Spleen (tissue), 11 donors: ENCODE results near the gene ADRA2A. TPM values are rescaled to one million over a fixed set of nuclear protein-coding genes. Genes with fewer than 3 reads are reported as not detected.
A peak's percentile ranks its signal among the peaks of the same experiment; 100 is the strongest.

Experiments
- DNase-seq: peaks from one replicate; pipeline ENCODE4 v3.0.0-alpha.2; 2020
- H3K27ac ChIP-seq, 8 donors: fragments of 200-600 bp; sonication (generic) in 7 of 8; 1 replicate in 4 of 8; 2 replicates in 4 of 8; pipeline versions ENCODE4 v1.5.0 to v1.8.0; 2016 to 2021; ENCODE audit warnings: inconsistent platforms in 4 of 8, mild to moderate bottlenecking in 4 of 8, moderate library complexity in 1 of 8
- H3K27me3 ChIP-seq, 7 donors: fragments of 200-600 bp; sonication (generic) in 6 of 7; replicated peaks in 1 of 7; 1 replicate in 4 of 7; 2 replicates in 3 of 7; pipeline versions ENCODE4 v1.5.0 to v1.8.0; 2016 to 2021; ENCODE audit warnings: inconsistent platforms in 3 of 7, mild to moderate bottlenecking in 1 of 7
- H3K36me3 ChIP-seq, 6 donors: fragments of 200-600 bp; sonication (generic) in 5 of 6; 1 replicate in 4 of 6; 2 replicates in 2 of 6; pipeline versions ENCODE4 v1.5.0 to v1.8.0; 2016 to 2021; ENCODE audit warnings: inconsistent platforms in 2 of 6
- H3K4me1 ChIP-seq, 6 donors: fragments of 200-600 bp; sonication (generic) in 5 of 6; 1 replicate in 3 of 6; 2 replicates in 3 of 6; pipeline versions ENCODE4 v1.5.0 to v1.8.0; 2016 to 2021; ENCODE audit warnings: inconsistent platforms in 3 of 6
- H3K4me3 ChIP-seq, 8 donors: fragments of 200-600 bp; sonication (generic) in 7 of 8; 1 replicate in 4 of 8; 2 replicates in 4 of 8; pipeline versions ENCODE4 v1.5.0 to v1.8.0; 2016 to 2021; ENCODE audit warnings: inconsistent platforms in 4 of 8, mild to moderate bottlenecking in 4 of 8, moderate library complexity in 2 of 8
- H3K9me3 ChIP-seq, 8 donors: fragments of 200-600 bp; sonication (generic) in 7 of 8; 1 replicate in 4 of 8; 2 replicates in 4 of 8; pipeline versions ENCODE4 v1.5.0 to v1.8.0; 2016 to 2021; ENCODE audit warnings: inconsistent platforms in 4 of 8
- POLR2A ChIP-seq, 3 donors: fragments of 450-650 bp; IDR thresholded peaks; one replicate each; pipeline ENCODE4 v1.5.1; 2017; ENCODE audit warnings: antibody characterized with exemption in 3 of 3, mild to moderate bottlenecking in 1 of 3
- POLR2AphosphoS5 ChIP-seq, 3 donors: sonication (generic); formaldehyde crosslinking; IDR thresholded peaks; one replicate each; pipeline ENCODE4 v1.5.1; 2017; ENCODE audit warnings: antibody characterized with exemption in 3 of 3
- WGBS, 5 donors: extraction: QIAGEN DNeasy Blood & Tissue Kit in 3 of 5; methylation state at CpG; one replicate each; pipeline versions ENCODE4 v1.1.5 to v1.1.7; 2013 to 2018; 5-methylcytosine and 5-hydroxymethylcytosine counted together
- intact Hi-C: fragments of 100-400 bp; cut with DNase I; formaldehyde crosslinking; loops from one replicate; pipeline ENCODE4 v1.15.0; 2023; ENCODE audit warnings: low total_unique reads
- polyA plus RNA-seq, 3 donors: library from polyadenylated mRNA; stranded (reverse); fragments of 200-250 nt; gene quantifications; one replicate each; pipeline ENCODE4 v1.2.1, GENCODE V29; 2013
- total RNA-seq, 7 donors: library from RNA; depleted of rRNA in 3 of 7; stranded (reverse); fragments of >200 nt in 3 of 7; fragmentation: NEBNext Ultra II Directional in 4 of 7; extraction: Animal tissue kit (Norgen Biotek cat#: 25700) in 4 of 7; gene quantifications; one replicate each; pipeline versions ENCODE4 v1.1.0 to v1.2.1, GENCODE V29; 2016 to 2021
- TF ChIP-seq, protein P1 (sequence below), 11 experiments: fragments of 200-600 bp in 7 of 11; fragments of 450-650 bp in 4 of 11; sonication (generic) in 4 of 11; IDR thresholded peaks in 8 of 11; conservative IDR thresholded peaks in 3 of 11; 1 replicate in 7 of 11; 2 replicates in 4 of 11; pipeline versions ENCODE4 v1.4.0 to v1.8.0; 2016 to 2021; ENCODE audit warnings: antibody characterized with exemption in 11 of 11, inconsistent platforms in 4 of 11, mild to moderate bottlenecking in 1 of 11
- donor health status: healthy with polysubstance abuse.
- donor health status: DM: no; HTN: no; CAD: no; lungs with moderate emphysema.
- donor health status: DM: no; HTN: no; CAD: no.
- donor health status: Bipolar disorder and iron deficiency.
- donor health status: healthy.
- donor health status: DM: no; HTN: no; CAD: no.
- donor health status: DM: yes; HTN: yes; CAD: no.

ADRA2A gene
- total and polyA plus RNA-seq, 10 donors = 0.35 to 48.1 (median 11.0) TPM

DNA sequence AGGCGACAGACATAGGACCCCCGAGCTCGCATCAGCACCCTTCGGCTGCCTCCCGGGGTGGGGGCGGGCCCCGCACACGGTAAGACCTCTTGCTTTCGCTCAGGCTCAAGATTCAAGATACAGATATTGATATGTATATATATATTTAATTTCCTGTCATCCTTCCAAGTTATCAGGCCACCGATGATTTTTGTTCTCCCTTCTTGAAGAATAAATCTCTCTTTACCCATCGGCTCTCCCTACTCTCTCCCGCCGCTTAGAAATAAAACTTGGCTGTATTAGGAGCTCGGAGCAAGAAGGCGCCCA lies 603 bp downstream of the ADRA2A start:
- no peak for DNase-seq
- Histone ChIP-seq H3K27ac (peak overlapping the region in 7 of 8 donors; percentile 26 to 75 (median 58)), H3K27me3 (peaks cover 0 to 75% (median 56%) of the 10 kb centered on the region in 7 donors), H3K4me3 (peak overlapping the region; percentile 31 to 72 (median 54)), H3K36me3 (no peaks in the 10 kb centered on the region), H3K4me1 (peaks cover 11 to 32% (median 27%) of the 10 kb centered on the region in 6 donors), H3K9me3 (peaks cover 0 to 7% (median 0%) of the 10 kb centered on the region in 8 donors)
- WGBS, 5 donors = 1 to 6% (median 2%) methylated on average over 15 of the region's 15 CpGs
- intact Hi-C loops = no loop called here
- no peak for TF ChIP-seq POLR2AphosphoS5 (IDR thresholded peaks at IDR 0.05)
- TF ChIP-seq, protein P1, sequence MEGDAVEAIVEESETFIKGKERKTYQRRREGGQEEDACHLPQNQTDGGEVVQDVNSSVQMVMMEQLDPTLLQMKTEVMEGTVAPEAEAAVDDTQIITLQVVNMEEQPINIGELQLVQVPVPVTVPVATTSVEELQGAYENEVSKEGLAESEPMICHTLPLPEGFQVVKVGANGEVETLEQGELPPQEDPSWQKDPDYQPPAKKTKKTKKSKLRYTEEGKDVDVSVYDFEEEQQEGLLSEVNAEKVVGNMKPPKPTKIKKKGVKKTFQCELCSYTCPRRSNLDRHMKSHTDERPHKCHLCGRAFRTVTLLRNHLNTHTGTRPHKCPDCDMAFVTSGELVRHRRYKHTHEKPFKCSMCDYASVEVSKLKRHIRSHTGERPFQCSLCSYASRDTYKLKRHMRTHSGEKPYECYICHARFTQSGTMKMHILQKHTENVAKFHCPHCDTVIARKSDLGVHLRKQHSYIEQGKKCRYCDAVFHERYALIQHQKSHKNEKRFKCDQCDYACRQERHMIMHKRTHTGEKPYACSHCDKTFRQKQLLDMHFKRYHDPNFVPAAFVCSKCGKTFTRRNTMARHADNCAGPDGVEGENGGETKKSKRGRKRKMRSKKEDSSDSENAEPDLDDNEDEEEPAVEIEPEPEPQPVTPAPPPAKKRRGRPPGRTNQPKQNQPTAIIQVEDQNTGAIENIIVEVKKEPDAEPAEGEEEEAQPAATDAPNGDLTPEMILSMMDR (IDR thresholded peaks at IDR 0.05 in 8 of 11, conservative IDR thresholded peaks at IDR 0.05 in 3 of 11) = no peak
- TF ChIP-seq POLR2A (IDR thresholded peaks at IDR 0.05) = no peak

- WGBS, 5 donors = 13 to 24% (median 14%) methylated on average over 41 to 78 of the region's 78 CpGs
- H3K9me3 ChIP-seq = peaks cover 0 to 7% (median 0%) of the 10 kb centered on the region in 8 donors
- intact Hi-C loops = no loop called here
- H3K4me1 ChIP-seq = peaks cover 11 to 32% (median 27%) of the 10 kb centered on the region in 6 donors
- peaks cover 0 to 72% (median 56%) of the 10 kb centered on the region in 7 donors for H3K27me3 ChIP-seq
- TF ChIP-seq, protein P1 (IDR thresholded peaks at IDR 0.05 in 8 of 11, conservative IDR thresholded peaks at IDR 0.05 in 3 of 11) = peak in 1 of 11 experiments; percentile 11
- TF ChIP-seq POLR2AphosphoS5 (IDR thresholded peaks at IDR 0.05) = peak in 2 of 3 donors; percentile 40 to 57
- no peak for TF ChIP-seq POLR2A (IDR thresholded peaks at IDR 0.05)
- no peaks in the 10 kb centered on the region for H3K36me3 ChIP-seq
- no peak for DNase-seq
- H3K4me3 ChIP-seq = peak overlapping the region; percentile 31 to 72 (median 54)
- peak overlapping the region in 6 of 8 donors; percentile 44 to 75 (median 56) for H3K27ac ChIP-seq
These were observed 1.1 kb downstream of the ADRA2A start for GRCh38 chr10:111077785-111078504.

- Histone ChIP-seq H3K36me3 (no peaks in the 10 kb centered on the region), H3K27ac (peak overlapping the region in 4 of 8 donors; percentile 44 to 75 (median 65)), H3K4me3 (peak overlapping the region in 7 of 8 donors; percentile 48 to 72 (median 57)), H3K4me1 (peaks cover 11 to 32% (median 27%) of the 10 kb centered on the region in 6 donors), H3K9me3 (peaks cover 0 to 7% (median 0%) of the 10 kb centered on the region in 8 donors), H3K27me3 (peaks cover 0 to 65% (median 56%) of the 10 kb centered on the region in 7 donors)
- TF ChIP-seq POLR2A (IDR thresholded peaks at IDR 0.05) (no peak), POLR2AphosphoS5 (IDR thresholded peaks at IDR 0.05) (no peak)
- TF ChIP-seq, protein P1 (IDR thresholded peaks at IDR 0.05 in 8 of 11, conservative IDR thresholded peaks at IDR 0.05 in 3 of 11) = no peak
- no peak for DNase-seq
- 18 to 55% (median 29%) methylated on average over 34 to 104 of the region's 104 CpGs for WGBS, 5 donors
- intact Hi-C loops = no loop called here
These were observed 1.8 kb downstream of the ADRA2A start for GRCh38 chr10:111078505-111079185.
